GM18909 (cell line): ENCODE measurements around the gene FAIM2.

Experiments
- ATAC-seq: cut with Tn5 transposase; IDR thresholded peaks from one replicate; pipeline ENCODE4 v1.9.1; 2021; ENCODE audit warnings: mild to moderate bottlenecking; ENCODE audit not compliant: unreplicated experiment, poor library complexity

FAIM2 gene

DNA sequence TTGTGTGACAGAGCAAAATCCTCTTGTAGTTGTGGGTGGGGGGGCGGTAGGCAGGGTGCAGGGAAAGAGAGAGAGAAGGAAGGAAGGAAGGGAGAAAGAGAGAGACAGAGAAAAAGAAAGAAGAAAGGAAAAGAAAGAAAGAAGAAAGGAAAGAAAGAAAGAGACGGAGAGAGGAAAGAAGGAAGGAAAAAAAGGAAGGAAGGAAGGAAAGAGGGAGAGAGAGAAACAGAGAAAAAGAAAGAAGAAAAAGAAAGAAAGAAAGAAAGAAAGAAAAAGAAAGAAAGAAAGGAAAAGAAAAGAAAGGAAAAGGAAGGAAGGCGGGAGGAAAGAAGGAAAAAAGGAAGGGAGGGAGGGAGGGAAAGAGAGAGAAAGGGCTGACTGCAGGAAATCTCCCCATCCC lies 17.6 kb upstream of the FAIM2 start:
- ATAC-seq = no peak

DNA sequence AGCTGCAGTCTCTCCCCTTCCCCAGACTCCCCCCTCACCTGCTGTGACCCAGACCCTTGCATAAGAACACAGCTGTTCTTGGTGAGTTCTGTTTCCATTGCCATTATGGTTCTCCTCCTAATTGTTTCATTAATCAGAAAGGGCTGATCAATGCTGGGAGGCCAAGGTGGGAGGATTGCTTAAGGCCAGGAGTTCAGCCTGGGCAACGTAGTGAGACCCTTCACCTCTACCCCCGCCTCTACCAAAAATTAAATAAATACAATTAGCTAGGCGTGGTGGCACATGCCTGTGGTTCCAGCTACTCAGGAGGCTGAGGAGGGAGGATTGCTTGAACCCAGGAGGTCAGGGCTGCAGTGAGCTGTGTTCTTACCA lies 17.2 kb upstream of the FAIM2 start:
- no peak for ATAC-seq

DNA sequence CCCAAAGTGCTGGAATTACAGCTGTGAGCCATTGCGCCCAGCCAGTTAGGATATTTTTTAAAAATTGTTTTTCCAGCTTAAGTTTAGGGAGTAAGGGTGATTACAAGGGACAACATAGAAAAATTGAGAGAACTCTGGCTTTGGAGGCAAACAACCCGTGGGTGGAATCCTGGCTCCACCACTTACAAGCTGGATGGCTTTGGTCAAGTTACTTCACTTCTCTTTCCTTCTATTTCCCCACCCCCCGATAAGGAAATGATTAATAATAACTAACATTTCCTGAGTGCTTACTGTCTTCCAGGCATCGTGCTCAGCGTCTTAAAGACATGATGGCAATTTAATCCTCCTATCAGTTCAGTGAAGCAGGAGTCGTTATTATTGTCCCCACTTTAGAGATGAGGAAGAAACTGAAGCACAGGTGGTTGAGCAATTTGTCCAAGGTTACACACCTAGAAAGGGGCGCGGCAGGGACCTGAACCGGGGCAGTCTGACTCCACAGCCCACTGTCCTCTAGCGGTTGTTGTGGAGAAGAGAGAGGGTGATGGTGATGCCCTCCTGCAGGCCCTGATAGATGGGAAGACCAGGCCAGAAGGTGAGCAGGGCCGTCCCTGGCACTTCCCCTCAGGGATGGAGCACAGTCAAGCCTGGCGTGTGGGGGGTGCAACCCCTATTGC lies 16.7 kb upstream of the FAIM2 start:
- ATAC-seq = no peak

DNA sequence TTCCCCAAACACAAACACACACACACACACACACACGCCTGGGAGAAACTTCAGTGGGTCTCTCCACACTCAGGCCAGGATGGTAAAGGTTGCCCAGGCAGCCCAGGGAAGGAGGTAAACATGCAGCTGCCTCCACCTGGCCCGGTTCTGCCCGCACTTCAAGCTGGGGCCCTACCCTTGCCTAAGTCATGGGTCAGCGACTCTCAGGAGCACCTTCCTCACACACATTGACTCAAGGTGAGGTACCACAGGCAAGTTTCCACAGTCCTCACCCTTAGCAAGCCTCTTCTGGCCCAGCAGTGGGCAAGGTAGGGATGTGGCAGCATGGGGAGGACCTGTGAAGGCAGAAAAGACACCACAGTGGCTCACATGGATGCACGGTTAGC lies 14.1 kb upstream of the FAIM2 start:
- ATAC-seq = no peak

DNA sequence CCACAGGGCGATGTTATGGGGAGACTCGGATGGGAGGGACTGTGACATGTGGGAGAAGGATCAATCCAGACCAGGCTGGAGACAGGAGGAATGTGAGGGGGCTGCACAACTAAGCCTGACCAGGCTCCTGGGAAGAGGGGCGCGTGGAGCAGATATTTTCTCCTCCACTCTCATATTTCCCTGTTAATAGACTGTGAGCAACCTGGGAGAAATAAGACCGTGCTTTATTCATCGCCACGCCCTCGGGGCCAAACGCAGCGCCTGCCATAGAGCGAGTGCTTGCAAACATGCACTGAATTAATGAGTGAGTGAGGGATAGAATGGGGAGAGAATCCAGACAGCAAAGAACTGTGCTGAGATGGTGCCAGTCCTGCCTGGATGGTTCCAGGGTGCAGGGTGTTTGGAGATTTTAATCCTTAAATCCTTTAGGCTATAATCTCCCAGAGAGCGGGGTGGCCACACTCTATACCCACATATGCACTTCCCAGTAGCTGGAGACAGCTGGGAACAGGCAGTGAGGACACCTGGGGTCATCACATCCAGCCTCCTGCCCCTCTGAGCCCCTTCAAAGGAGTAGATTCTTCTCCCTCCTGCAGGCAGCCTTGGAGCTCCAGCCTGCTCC lies 13.6 kb upstream of the FAIM2 start:
- ATAC-seq = no peak

DNA sequence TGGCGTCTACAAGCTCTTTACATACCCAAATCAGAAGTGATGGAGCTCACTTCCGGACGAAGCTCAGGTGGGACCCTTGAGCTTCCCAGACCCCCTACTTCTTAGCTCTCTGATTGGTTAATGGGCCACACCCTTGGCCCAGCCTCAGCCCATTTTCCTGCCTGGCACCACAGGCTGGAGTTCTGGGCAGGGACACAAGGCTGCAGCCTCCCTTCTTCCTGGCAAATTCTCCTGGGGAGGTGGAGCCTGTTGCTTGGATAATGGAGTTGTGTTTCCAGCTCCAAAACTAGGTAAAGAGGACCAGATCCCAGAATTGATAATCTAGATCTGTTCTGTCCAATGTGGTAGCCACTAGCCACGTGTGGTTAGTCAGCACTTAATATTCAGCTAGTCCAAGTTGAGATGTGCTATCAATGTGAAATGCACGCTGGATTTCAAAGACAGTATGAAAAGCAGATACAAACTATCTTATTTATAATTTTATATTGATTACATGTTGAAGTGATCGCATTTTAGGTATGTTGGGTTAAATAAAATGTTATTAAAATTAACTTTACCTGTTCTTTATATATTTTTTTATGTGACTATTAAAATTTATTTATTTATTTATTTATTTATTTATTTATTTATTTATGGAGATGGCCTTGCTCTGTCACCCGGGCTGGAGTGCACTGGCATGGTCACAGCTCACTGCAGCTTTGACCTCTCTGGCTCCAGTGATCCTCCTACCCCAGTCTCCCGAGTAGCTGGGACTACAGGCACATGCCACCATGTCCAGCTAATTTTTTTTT lies 12.6 kb upstream of the FAIM2 start:
- ATAC-seq = no peak

DNA sequence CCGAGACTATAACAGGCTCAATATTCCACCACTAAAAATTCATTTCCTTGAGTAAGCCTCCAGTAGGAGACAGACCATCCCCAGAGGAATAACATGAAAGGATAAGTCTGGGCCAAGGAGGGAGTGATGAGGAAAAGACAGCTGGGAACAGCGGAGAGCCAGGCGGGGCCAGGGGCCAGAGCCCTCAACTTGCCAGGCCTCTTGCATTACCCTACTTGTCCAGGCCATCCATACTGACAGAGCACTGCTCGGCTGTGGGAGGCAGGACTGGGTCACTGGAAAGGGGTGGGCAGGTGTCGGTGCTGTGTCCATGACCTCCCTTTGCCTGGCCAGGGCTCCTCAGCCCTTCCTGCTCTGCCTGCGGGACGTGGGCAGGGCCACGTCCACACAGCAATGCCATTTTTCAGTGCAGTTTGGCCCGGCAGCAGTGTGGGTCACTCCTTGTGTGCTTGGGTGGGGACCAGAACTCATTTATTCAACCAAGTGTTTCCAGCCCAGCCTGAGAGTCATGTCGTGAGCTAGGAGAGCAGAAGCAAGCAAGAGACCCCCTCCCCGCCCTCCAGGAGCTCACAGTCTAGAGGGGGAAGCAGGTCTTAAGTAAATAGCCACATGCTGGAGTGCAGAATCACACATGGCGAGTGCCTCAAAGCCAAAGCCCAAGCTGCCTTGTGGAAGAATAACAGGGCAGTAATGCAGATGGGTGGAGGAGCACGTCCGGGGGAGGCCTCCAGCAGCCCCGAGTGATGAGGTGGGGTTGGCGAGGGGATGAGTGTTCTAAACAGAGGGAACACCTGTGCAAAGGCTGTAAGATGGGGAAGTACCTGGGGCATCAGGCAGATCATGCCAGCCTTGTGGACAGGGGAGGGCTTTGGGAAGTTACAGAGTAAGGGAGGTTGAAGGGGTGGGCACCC lies 8.9 kb upstream of the FAIM2 start:
- ATAC-seq = no peak

DNA sequence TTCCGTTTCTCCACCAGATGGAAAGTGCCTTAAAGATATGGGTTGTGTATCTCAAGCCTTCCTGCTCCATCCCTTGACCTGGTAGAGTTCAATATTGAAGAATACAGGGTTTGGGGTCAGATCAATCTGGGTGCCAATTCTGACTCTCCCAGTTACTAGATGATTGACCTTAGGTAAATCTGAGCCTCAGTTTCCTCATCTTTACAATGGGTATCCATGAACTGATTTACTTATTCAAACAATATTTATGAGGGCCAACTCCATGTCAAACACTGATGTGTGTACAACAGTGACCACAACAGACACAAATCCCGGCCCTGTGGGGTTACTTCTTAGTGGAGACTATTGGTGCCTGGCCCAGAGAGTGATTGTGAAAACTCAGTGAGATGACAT lies 7.5 kb upstream of the FAIM2 start:
- no peak for ATAC-seq

DNA sequence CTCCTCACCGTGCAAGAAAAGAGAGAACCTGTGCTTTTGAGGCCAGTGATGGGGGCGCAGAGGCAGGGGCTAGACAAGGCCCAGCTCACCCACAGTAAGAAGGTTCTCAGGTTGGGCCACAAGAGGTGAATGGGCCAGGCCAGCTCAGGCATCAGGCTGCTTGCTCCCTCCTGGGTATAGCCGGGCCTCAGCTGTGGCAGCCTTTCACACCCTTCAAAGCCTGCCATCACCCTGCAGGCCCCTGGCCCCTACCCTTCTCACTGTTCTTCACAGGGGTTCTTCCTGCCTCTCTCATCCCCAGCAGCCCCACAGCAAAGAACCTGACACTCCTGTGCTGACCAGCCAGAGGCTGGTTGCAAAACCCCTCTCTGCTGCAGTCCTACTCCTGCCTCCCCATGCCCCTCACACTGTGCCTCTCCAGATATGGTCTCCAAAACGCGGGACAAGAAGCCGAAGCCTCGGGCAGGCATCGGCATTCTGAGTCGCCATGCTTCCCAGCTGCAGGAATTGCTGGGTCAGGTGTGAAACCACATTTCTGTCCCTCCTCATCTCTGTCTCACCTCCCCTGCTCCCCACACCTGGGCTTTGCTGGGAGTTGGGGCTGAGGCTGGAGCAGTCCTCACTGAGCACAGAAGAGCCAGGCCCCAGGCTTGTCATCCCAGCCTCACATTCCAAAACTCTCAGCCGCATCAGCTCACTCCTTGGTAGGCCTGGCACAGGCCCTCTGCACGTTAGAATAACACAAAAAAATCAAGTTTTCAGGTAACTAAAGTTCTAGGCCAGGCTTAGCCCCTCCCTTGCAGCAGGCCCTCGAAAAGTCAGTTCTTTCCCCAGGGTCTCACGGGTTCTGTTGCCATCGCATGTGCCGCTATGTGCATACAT lies 6.9 kb upstream of the FAIM2 start:
- ATAC-seq = no peak

DNA sequence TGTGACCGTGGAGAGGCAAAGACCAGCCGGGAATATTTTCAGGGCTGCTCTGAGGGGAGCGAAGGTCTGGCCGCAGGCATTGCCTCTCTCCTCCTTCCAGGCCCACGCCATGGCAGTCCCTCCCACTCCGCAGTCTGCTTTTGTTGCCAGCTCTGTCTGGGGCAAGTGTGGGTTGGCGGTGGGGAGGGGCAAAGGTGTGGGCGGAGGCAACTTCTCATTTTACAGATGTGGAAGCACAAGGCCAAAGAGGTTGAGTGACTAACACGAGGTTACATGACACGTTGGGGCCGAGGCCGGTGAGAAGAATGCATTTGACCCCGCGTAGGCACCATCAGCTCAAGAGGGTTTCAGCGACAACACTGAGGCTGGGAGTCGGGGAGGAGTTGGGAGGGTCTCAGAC lies 6.1 kb upstream of the FAIM2 start:
- ATAC-seq = no peak

DNA sequence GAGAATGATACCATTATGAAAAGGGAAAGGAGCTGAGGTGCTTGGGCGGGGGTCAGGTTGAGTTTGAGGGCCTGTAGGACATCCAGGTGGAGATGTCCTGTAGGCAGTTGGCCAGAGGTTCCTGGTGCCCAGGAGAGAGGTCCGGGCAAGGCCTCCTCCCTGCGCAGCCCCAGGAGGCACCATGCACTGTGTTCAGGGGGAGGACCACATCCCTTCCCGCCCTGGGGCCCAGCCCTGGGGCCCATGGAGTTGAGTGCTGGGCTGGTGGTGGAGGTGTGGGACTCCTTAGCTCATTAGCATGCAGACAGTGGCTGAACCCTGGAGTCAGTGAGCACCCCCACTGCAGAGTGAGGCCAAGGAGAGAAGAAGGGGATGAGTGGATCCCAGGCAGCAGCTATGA lies 5.7 kb upstream of the FAIM2 start:
- no peak for ATAC-seq

DNA sequence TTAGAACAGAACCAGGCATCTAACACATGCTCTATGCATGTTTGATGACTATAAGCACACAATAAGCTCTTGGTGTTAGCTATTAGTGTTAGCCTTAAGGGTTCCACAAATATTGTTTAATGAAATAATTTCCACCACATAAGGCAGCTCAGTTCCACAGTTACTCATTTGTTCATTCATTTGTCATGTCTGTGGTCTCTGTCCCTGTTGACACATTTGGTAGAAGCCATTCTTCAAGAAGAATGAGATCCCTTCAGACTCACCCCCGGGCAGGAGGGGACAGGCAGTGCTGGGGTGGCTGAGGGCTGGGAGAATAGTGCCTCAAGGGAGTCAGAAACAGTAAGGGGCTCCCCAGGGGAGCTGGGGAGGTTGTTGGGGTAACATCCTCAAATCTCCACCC lies 3.7 kb upstream of the FAIM2 start:
- no peak for ATAC-seq

DNA sequence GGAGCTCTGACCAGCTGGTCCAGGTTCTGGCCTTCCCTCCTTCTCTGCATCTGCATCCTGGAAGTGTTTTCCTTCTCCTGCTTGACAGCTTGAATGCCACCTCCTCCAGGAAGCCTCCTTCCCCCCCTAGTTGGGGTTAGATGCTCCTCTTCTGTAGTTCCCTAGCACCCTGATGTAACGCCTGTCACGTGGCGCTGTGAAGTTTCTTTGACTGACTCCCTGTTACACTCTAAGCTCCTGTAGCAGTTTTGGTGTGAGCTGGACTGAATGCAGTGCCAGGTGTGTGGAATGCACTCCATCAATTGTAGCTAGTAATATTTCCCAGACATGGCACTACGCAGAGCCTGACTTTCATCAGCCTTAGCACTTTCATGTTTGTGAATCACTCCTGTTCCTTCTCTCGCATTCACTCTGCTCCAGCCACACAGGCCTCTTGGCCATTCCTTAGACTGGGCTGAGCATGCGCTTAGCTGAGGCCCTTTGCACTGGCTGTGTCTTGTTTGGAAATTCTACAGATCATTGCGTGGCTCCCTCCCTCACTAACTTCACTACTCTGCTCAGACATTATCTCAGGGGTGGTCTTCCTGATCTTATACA lies 2.1 kb upstream of the FAIM2 start:
- ATAC-seq = no peak

DNA sequence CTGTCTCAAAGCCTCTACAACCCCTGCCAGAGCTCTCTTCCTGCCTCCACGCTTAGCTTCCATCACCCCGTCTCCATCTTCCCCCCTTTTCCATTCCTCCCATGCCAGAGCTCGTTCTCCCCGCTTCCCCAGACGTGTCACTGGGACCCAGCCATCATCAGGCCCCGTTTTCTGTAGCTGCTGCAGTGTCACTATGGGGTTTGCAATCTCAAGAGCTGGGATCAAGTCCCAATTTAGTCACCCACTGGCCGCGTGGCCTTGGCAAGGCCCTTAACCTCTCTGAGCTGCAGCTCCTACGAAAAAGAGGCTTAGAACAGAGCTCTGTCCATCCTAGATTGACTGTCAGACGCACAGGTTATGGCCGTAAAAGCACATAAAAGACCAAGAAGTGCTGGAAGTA lies 901 bp upstream of the FAIM2 start:
- no peak for ATAC-seq

DNA sequence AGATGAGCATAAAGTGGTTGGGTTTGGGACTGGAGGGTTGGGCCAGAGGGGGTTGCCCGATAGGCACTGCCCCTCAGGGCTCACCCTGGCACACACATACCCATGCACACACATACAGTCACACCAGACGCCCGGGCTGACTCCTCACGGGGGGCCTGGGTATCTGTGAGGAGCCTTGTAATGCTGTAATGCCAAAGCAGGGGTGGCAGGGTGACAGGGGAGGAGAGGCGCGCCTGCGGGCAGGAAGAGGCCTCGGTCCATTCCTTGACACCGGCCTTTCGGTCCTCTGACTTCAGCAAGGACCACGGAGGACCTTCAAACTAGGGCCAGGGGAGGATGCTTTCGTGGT lies 375 bp downstream of the FAIM2 start:
- ATAC-seq = no peak

DNA sequence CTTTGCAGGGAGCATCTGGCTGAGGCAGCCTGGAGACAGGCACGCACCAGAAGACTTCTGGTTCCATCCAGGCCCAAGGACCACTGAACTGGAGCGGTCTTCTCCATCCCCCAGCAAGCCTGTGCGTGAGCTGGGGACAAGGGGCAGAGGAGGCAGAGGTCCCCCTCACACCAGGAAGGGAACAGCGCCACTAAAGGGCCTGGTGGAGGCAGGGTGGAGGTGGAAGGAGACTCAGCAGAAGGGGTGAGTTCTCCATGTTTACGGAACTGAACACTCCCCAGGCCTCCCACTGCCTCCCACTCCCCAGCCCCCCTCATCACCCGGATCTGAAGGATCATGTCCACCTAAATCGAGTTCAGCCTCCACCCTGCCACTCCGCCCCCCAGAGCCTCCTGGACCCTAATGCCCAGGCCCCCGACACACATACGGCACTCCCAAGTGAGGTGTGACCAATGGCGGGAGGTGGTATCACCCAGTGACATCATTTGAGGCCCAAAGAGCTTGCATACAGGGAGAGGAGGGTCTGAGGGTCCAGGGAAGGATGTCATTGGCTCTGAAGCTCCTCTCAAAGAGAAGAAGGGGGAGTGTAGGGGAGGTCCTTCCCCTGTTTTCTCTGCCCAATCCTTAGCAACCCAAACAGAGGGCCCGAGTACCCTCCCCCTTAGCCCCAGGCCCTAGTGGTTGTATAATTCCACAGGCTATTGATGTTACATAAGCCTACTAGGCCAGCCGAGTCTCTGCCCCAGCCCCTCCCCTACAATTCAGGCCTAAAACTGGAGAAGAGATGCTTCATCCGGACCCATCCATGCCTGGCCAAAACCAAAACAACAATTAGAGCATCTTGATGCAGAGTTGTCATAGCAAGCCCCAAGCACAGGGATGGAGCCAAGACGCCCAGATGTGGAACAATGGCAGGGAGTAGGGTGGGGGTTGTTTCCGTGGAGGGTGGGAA lies 1.0 kb downstream of the FAIM2 start:
- ATAC-seq = no peak

DNA sequence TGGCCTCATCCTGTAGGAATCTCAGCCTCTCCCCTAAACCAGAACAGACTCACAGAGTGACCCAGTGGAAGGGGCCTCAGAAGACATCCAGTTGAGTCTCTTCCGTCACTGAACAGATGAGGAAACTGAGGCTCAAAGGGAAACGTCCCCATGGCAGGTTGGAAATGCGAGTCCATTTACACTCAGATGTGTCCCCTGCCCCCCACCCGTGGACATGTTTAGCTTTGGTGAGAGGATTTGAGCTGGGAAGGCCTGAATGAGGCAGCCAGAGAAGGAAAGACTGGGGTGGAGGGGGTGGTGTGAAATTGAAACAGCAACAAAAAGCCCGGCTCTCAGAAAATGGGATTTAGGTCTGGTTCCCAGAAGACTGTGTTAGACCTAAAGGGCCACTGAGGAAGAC lies 1.7 kb downstream of the FAIM2 start:
- no peak for ATAC-seq

DNA sequence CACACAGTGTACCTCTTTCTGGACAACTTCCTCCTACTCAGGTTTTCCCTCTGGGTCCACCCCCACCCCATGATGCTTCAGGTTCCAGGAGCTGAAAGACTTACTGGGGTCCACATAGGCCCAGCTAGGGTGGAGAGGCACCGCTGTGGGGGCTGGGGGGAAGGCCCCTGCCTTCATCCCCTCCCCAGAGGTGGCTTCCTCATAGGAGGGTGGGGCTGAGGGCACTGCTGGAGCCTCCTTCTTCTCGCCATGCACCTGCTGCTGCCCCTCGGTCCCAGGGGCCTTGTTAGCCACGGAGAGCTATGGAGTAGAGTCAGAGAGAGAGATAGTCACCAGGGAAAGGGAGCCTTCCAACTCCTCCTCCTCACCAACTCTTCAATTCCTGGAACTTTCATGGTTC lies 2.7 kb downstream of the FAIM2 start:
- no peak for ATAC-seq
